GM18868 (cell line): ENCODE data around the gene SFXN3.

ENCODE experiments used
- ATAC-seq: cut with Tn5 transposase; IDR thresholded peaks from one replicate; pipeline ENCODE4 v1.9.1; 2021; ENCODE audit warnings: mild to moderate bottlenecking, moderate library complexity; ENCODE audit not compliant: unreplicated experiment

Gene SFXN3

GRCh38 chr10:101071267-101071884 is 40.3 kb downstream of the SFXN3 start:
- no peak for ATAC-seq

GRCh38 chr10:101071885-101072433 is 40.9 kb downstream of the SFXN3 start:
- no peak for ATAC-seq

GRCh38 chr10:101072923-101073322 is 41.9 kb downstream of the SFXN3 start:
- no peak for ATAC-seq

GRCh38 chr10:101073631-101074030 is 42.6 kb downstream of the SFXN3 start:
- no peak for ATAC-seq

GRCh38 chr10:101075775-101076174 is 44.7 kb downstream of the SFXN3 start:
- ATAC-seq, result no peak

- ATAC-seq, result no peak
Observed at GRCh38 chr10:101076630-101077029, 45.6 kb downstream of the SFXN3 start.

- no peak for ATAC-seq
Observed at GRCh38 chr10:101079874-101080273, 48.8 kb downstream of the SFXN3 start.

- no peak for ATAC-seq
Observed at GRCh38 chr10:101080933-101081931, 50.2 kb downstream of the SFXN3 start.

GRCh38 chr10:101085846-101086245 is 54.8 kb downstream of the SFXN3 start:
- ATAC-seq, result no peak

- no peak for ATAC-seq
Observed at GRCh38 chr10:101087376-101087775, 56.3 kb downstream of the SFXN3 start.

GRCh38 chr10:101087965-101088364 is 56.9 kb downstream of the SFXN3 start:
- no peak for ATAC-seq

- no peak for ATAC-seq
Observed at GRCh38 chr10:101089520-101090299, 58.7 kb downstream of the SFXN3 start.

GRCh38 chr10:101090597-101090996 is 59.6 kb downstream of the SFXN3 start:
- no peak for ATAC-seq
